Urothelium cell line (cell line): ENCODE data around the gene CHID1.

Experiments
- DNase-seq: peaks from one replicate; pipeline ENCODE4 v3.0.0; 2011; ENCODE audit warnings: low spot score, mixed read lengths
- FAIRE-seq: peaks from 2 replicates; lab custom pipeline; 2011; peaks lifted over from hg19 to GRCh38; lab: Jason Lieb, UNC

The CHID1 gene

GRCh38 chr11:910044-910588 is 494 bp downstream of the CHID1 start:
- DNase-seq (no peak), FAIRE-seq (no peak)

- no peak for DNase-seq
- FAIRE-seq, result no peak
Measured at GRCh38 chr11:909406-909805, 1.2 kb downstream of the CHID1 start.

- no peak for FAIRE-seq
- no peak for DNase-seq
Measured at GRCh38 chr11:908273-908672, 2.3 kb downstream of the CHID1 start.

- no peak for FAIRE-seq
- DNase-seq, result no peak
Measured at GRCh38 chr11:907668-908067, 2.9 kb downstream of the CHID1 start.

- no peak for FAIRE-seq
- no peak for DNase-seq
Measured at GRCh38 chr11:905952-906351, 4.7 kb downstream of the CHID1 start.

- no peak for FAIRE-seq
Measured at GRCh38 chr11:904380-904779, 6.2 kb downstream of the CHID1 start.

GRCh38 chr11:901452-902061 is 9.1 kb downstream of the CHID1 start:
- DNase-seq, result no peak
- no peak for FAIRE-seq

More at GRCh38 chr11:904380-904779, 6.2 kb downstream of the CHID1 start:
- DNase-seq, result no peak

- FAIRE-seq (no peak), DNase-seq (no peak)
Measured at GRCh38 chr11:900545-900944, 10.1 kb downstream of the CHID1 start.

- DNase-seq (no peak), FAIRE-seq (no peak)
Measured at GRCh38 chr11:899724-900123, 10.9 kb downstream of the CHID1 start.

GRCh38 chr11:898540-899190 is 11.9 kb downstream of the CHID1 start:
- no peak for DNase-seq
- FAIRE-seq, result no peak

- FAIRE-seq, result no peak
- DNase-seq, result no peak
Measured at GRCh38 chr11:898143-898511, 12.5 kb downstream of the CHID1 start.

- DNase-seq (no peak), FAIRE-seq (no peak)
Measured at GRCh38 chr11:897253-898142, 13.1 kb downstream of the CHID1 start.

GRCh38 chr11:895331-896110 is 15.1 kb downstream of the CHID1 start:
- FAIRE-seq (no peak), DNase-seq (no peak)

GRCh38 chr11:894575-895201 is 15.9 kb downstream of the CHID1 start:
- FAIRE-seq, result no peak
- DNase-seq, result no peak

- DNase-seq (no peak), FAIRE-seq (no peak)
Measured at GRCh38 chr11:893008-893654, 17.5 kb downstream of the CHID1 start.

- FAIRE-seq, result no peak
- no peak for DNase-seq
Measured at GRCh38 chr11:890794-891540, 19.6 kb downstream of the CHID1 start.

- FAIRE-seq, result no peak
Measured at GRCh38 chr11:889687-890475, 20.7 kb downstream of the CHID1 start.

GRCh38 chr11:889257-889656 is 21.4 kb downstream of the CHID1 start:
- FAIRE-seq, result no peak
- DNase-seq, result no peak

More at GRCh38 chr11:889687-890475, 20.7 kb downstream of the CHID1 start:
- DNase-seq, result no peak
